WTC11 (cell line): ENCODE measurements around the gene ALDOC. TPM values are rescaled to one million over a fixed set of nuclear protein-coding genes. Genes with fewer than 3 reads are reported as not detected.

Experiments used
- ATAC-seq: fragments of 200-7000 bp; cut with Tn5 transposase; 2 replicates; pipeline ENCODE4 v1.10.0; 2021; ENCODE audit warnings: mild to moderate bottlenecking, moderate library complexity
- CTCF ChIA-PET: fragments of 300-600 bp; sonication (Branson Sonifier 250); formaldehyde crosslinking; loops from one replicate; lab custom pipeline; 2021; ENCODE audit warnings: antibody characterized with exemption; lab: Charles Lee
- POLR2A ChIA-PET: fragments of 350-600 bp; sonication (Branson Sonifier 250); formaldehyde crosslinking; loops from one replicate; lab custom pipeline; 2021; ENCODE audit warnings: antibody characterized with exemption; lab: Charles Lee
- DNase-seq: peaks from one replicate; pipeline ENCODE4 v3.0.0; 2021; ENCODE audit warnings: low spot score
- H3K27ac Mint-ChIP-seq: 2 replicates; pipeline ENCODE4 v1.8.0; 2021; ENCODE audit warnings: mixed read lengths
- H3K27me3 Mint-ChIP-seq: 2 replicates; pipeline ENCODE4 v1.8.0; 2021; ENCODE audit warnings: low read depth, mild to moderate bottlenecking, moderate library complexity, mixed read lengths
- H3K36me3 Mint-ChIP-seq: 2 replicates; pipeline ENCODE4 v1.8.0; 2021; ENCODE audit warnings: mixed read lengths
- H3K4me1 Mint-ChIP-seq: 2 replicates; pipeline ENCODE4 v1.8.0; 2022; ENCODE audit warnings: mixed read lengths
- H3K4me3 Mint-ChIP-seq: 2 replicates; pipeline ENCODE4 v1.8.0; 2021; ENCODE audit warnings: mild to moderate bottlenecking, moderate library complexity, mixed read lengths
- H3K9me3 Mint-ChIP-seq: 2 replicates; pipeline ENCODE4 v1.8.0; 2021; ENCODE audit warnings: mixed read lengths
- EMX1 ChIP-seq: fragments of 250-450 bp; sonication (Bioruptor Pico); IDR thresholded peaks from 2 replicates; pipeline ENCODE4 v1.8.0; 2021; ENCODE audit warnings: mild to moderate bottlenecking
- FOXJ3 ChIP-seq: sonication (generic); formaldehyde crosslinking; IDR thresholded peaks from 2 replicates; pipeline ENCODE4 v1.9.0; 2021; ENCODE audit warnings: missing genetic modification reagents, mild to moderate bottlenecking, borderline replicate concordance
- GRHL2 ChIP-seq: fragments of 250-450 bp; sonication (Bioruptor Pico); IDR thresholded peaks from 2 replicates; pipeline ENCODE4 v1.8.0; 2022; ENCODE audit warnings: mild to moderate bottlenecking, moderate library complexity; ENCODE audit not compliant: insufficient replicate concordance, severe bottlenecking
- GTF2I ChIP-seq: fragments of 250-450 bp; sonication (Bioruptor Pico); conservative IDR thresholded peaks from 2 replicates; pipeline ENCODE4 v1.4.0; 2021; ENCODE audit warnings: mild to moderate bottlenecking
- JAZF1 ChIP-seq: fragments of 250-450 bp; sonication (Bioruptor Pico); IDR thresholded peaks from 2 replicates; pipeline ENCODE4 v1.9.0; 2021; ENCODE audit warnings: moderate library complexity, mild to moderate bottlenecking, inconsistent platforms
- KAT7 ChIP-seq: sonication (generic); formaldehyde crosslinking; IDR thresholded peaks from 2 replicates; pipeline ENCODE4 v1.8.1; 2023; ENCODE audit warnings: missing genetic modification reagents, mild to moderate bottlenecking, borderline replicate concordance
- NR3C1 ChIP-seq: sonication (generic); formaldehyde crosslinking; conservative IDR thresholded peaks from 2 replicates; pipeline ENCODE4 v1.8.1; 2023; ENCODE audit warnings: low read depth, mild to moderate bottlenecking, missing genetic modification reagents
- PRDM15 ChIP-seq: sonication (generic); formaldehyde crosslinking; IDR thresholded peaks from 2 replicates; pipeline ENCODE4 v1.8.0; 2022; ENCODE audit warnings: missing genetic modification reagents
- RELA ChIP-seq: sonication (generic); formaldehyde crosslinking; IDR thresholded peaks from 2 replicates; pipeline ENCODE4 v1.8.1; 2022; ENCODE audit warnings: missing genetic modification reagents, mild to moderate bottlenecking, borderline replicate concordance
- SMAD3 ChIP-seq: sonication (generic); formaldehyde crosslinking; IDR thresholded peaks from 2 replicates; pipeline ENCODE4 v1.8.0; 2022; ENCODE audit warnings: missing genetic modification reagents, mild to moderate bottlenecking, borderline replicate concordance
- ZBTB43 ChIP-seq: sonication (generic); formaldehyde crosslinking; IDR thresholded peaks from 2 replicates; pipeline ENCODE4 v1.8.1; 2023; ENCODE audit warnings: mild to moderate bottlenecking, missing genetic modification reagents
- ZNF121 ChIP-seq: sonication (generic); formaldehyde crosslinking; IDR thresholded peaks from 2 replicates; pipeline ENCODE4 v1.8.0; 2023; ENCODE audit warnings: missing genetic modification reagents
- ZNF138 ChIP-seq: sonication (generic); formaldehyde crosslinking; conservative IDR thresholded peaks from 2 replicates; pipeline ENCODE4 v1.8.1; 2022; ENCODE audit warnings: mild to moderate bottlenecking, moderate library complexity, missing genetic modification reagents
- ZNF263 ChIP-seq: sonication (generic); formaldehyde crosslinking; IDR thresholded peaks from 2 replicates; pipeline ENCODE4 v1.8.1; 2022; ENCODE audit warnings: low read depth, mild to moderate bottlenecking, moderate library complexity, missing genetic modification reagents
- ZNF425 ChIP-seq: fragments of 250-450 bp; sonication (Bioruptor Pico); conservative IDR thresholded peaks from 2 replicates; pipeline ENCODE4 v1.9.0; 2021; ENCODE audit warnings: mild to moderate bottlenecking
- ZNF512 ChIP-seq: sonication (generic); formaldehyde crosslinking; IDR thresholded peaks from 2 replicates; pipeline ENCODE4 v1.8.1; 2022; ENCODE audit warnings: missing genetic modification reagents, borderline replicate concordance
- total RNA-seq: library from RNA; stranded (reverse); gene quantifications from 3 replicates; pipeline ENCODE4 v1.2.3, GENCODE V29; 2021

Gene ALDOC
- total RNA-seq, 1 experiment from 2014 or later = 73.5 TPM

GRCh38 chr17:28620010-28620409 lies 43.3 kb upstream of the ALDOC start (continued):
- TF ChIP-seq ZNF512 (CRISPR knock-in tag) (no peak), SMAD3 (no peak), EMX1 (no peak), NR3C1 (CRISPR knock-in tag) (no peak), ZNF138 (CRISPR knock-in tag) (no peak), RELA (CRISPR knock-in tag) (no peak), ZNF425 (CRISPR knock-in tag) (no peak), ZNF121 (CRISPR knock-in tag) (no peak)

- TF ChIP-seq FOXJ3 (CRISPR knock-in tag) = no peak
- TF ChIP-seq PRDM15 (CRISPR knock-in tag) = no peak
- no peak for TF ChIP-seq ZBTB43 (CRISPR knock-in tag)
- no peak for TF ChIP-seq ZNF263 (CRISPR knock-in tag)
- no peak for TF ChIP-seq ZNF425 (CRISPR knock-in tag)
- TF ChIP-seq GTF2I = no peak
- no peak for TF ChIP-seq GRHL2 (CRISPR knock-in tag)
- no peak for TF ChIP-seq JAZF1 (CRISPR knock-in tag)
- no peak for TF ChIP-seq KAT7 (CRISPR knock-in tag)
- POLR2A ChIA-PET = no interaction called here
- CTCF ChIA-PET = interaction anchor here (1.5 kb wide), 1 partner anchor 25 kb away, joined by 4 read pairs; no protein-coding TSS in a partner anchor
Measured at GRCh38 chr17:28618464-28618863, 41.8 kb upstream of the ALDOC start.

More at GRCh38 chr17:28618464-28618863, 41.8 kb upstream of the ALDOC start:
- Mint-ChIP-seq H3K36me3 (peaks cover 86% of the 10 kb centered on the region), H3K4me1 (no peaks in the 10 kb centered on the region), H3K27me3 (no peaks in the 10 kb centered on the region), H3K9me3 (no peaks in the 10 kb centered on the region), H3K27ac (no peak overlapping the region), H3K4me3 (no peak overlapping the region)
- ATAC-seq = no peak
- DNase-seq = no peak
